NCI-H146 treated with DMSO at 0.1 percent for 48 hours (cell line): ENCODE data around the gene CHRNA5.

ENCODE experiments used
- DNase-seq: peaks from one replicate; lab custom pipeline; 2025; ENCODE audit not compliant: unreplicated experiment; lab: John Stamatoyannopoulos, UW

Gene CHRNA5

GRCh38 chr15:78619022-78619950, 54.0 kb downstream of the CHRNA5 start:
- no peak for DNase-seq

- DNase-seq, result no peak
Observed at GRCh38 chr15:78620021-78620526, 54.8 kb downstream of the CHRNA5 start.

- DNase-seq, result peak; percentile 1
Observed at GRCh38 chr15:78620527-78621421, 55.5 kb downstream of the CHRNA5 start, which contains the start of gene CHRNA3. Gene CHRNA3, minus strand, starts transcription at chr15:78620996. Its CDS starts 202 bp downstream, at chr15:78620794.

- no peak for DNase-seq
Observed at GRCh38 chr15:78621810-78622402, 56.6 kb downstream of the CHRNA5 start.

- no peak for DNase-seq
Observed at GRCh38 chr15:78623786-78624497, 58.6 kb downstream of the CHRNA5 start.

- DNase-seq, result no peak
Observed at GRCh38 chr15:78624651-78625590, 59.6 kb downstream of the CHRNA5 start.

GRCh38 chr15:78625606-78626280, 60.4 kb downstream of the CHRNA5 start:
- peak; percentile 79 for DNase-seq

GRCh38 chr15:78626381-78626995, 61.2 kb downstream of the CHRNA5 start:
- DNase-seq, result no peak

GRCh38 chr15:78627348-78627747, 62.0 kb downstream of the CHRNA5 start:
- no peak for DNase-seq

- DNase-seq, result no peak
Observed at GRCh38 chr15:78628227-78628626, 62.9 kb downstream of the CHRNA5 start.

- no peak for DNase-seq
Observed at GRCh38 chr15:78629031-78629715, 63.9 kb downstream of the CHRNA5 start.

GRCh38 chr15:78629716-78630065, 64.4 kb downstream of the CHRNA5 start:
- no peak for DNase-seq

GRCh38 chr15:78630886-78631633, 65.7 kb downstream of the CHRNA5 start:
- DNase-seq, result no peak

- no peak for DNase-seq
Observed at GRCh38 chr15:78633348-78633747, 68.0 kb downstream of the CHRNA5 start.

- no peak for DNase-seq
Observed at GRCh38 chr15:78634210-78635145, 69.2 kb downstream of the CHRNA5 start.

GRCh38 chr15:78635346-78635745, 70.0 kb downstream of the CHRNA5 start:
- DNase-seq, result no peak
